Measurements from ENCODE around the gene DUSP8.

DUSP8 gene

GRCh38 chr11:1557904-1558774, 13.9 kb downstream of the DUSP8 start:
- H3K4me3 ChIP-seq = peak overlapping the region; percentile 32 to 41
- no peaks in the 10 kb centered on the region for H3K9me3 ChIP-seq
- no peaks in the 10 kb centered on the region for H3K27me3 ChIP-seq
- peak overlapping the region; percentile 92 to 94 for H3K27ac ChIP-seq
- intact Hi-C loops (cut with DNase I; ENCODE audit: low total_unique reads) = no loop called here
- TF ChIP-seq, protein P1, sequence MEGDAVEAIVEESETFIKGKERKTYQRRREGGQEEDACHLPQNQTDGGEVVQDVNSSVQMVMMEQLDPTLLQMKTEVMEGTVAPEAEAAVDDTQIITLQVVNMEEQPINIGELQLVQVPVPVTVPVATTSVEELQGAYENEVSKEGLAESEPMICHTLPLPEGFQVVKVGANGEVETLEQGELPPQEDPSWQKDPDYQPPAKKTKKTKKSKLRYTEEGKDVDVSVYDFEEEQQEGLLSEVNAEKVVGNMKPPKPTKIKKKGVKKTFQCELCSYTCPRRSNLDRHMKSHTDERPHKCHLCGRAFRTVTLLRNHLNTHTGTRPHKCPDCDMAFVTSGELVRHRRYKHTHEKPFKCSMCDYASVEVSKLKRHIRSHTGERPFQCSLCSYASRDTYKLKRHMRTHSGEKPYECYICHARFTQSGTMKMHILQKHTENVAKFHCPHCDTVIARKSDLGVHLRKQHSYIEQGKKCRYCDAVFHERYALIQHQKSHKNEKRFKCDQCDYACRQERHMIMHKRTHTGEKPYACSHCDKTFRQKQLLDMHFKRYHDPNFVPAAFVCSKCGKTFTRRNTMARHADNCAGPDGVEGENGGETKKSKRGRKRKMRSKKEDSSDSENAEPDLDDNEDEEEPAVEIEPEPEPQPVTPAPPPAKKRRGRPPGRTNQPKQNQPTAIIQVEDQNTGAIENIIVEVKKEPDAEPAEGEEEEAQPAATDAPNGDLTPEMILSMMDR (IDR thresholded peaks at IDR 0.05) = no peak
- peaks cover 12 to 50% (median 47%) of the 10 kb centered on the region in 3 donors for H3K36me3 ChIP-seq
- DNase-seq = peak; percentile 67 to 95
- peaks cover 5 to 67% (median 54%) of the 10 kb centered on the region in 4 donors for H3K4me1 ChIP-seq

GRCh38 chr11:1557051-1557884, 14.8 kb downstream of the DUSP8 start:
- H3K27ac ChIP-seq = peak overlapping the region; percentile 92 to 94
- intact Hi-C loops (cut with DNase I; ENCODE audit: low total_unique reads) = no loop called here
- peak overlapping the region; percentile 15 to 41 for H3K4me3 ChIP-seq
- peak in 1 of 2 donors; percentile 72 for DNase-seq
- H3K36me3 ChIP-seq = peaks cover 10 to 41% (median 39%) of the 10 kb centered on the region in 3 donors
- TF ChIP-seq, protein P1 (IDR thresholded peaks at IDR 0.05) = no peak
- no peaks in the 10 kb centered on the region for H3K9me3 ChIP-seq
- no peaks in the 10 kb centered on the region for H3K27me3 ChIP-seq
- H3K4me1 ChIP-seq = peaks cover 5 to 75% (median 62%) of the 10 kb centered on the region in 4 donors

DNA sequence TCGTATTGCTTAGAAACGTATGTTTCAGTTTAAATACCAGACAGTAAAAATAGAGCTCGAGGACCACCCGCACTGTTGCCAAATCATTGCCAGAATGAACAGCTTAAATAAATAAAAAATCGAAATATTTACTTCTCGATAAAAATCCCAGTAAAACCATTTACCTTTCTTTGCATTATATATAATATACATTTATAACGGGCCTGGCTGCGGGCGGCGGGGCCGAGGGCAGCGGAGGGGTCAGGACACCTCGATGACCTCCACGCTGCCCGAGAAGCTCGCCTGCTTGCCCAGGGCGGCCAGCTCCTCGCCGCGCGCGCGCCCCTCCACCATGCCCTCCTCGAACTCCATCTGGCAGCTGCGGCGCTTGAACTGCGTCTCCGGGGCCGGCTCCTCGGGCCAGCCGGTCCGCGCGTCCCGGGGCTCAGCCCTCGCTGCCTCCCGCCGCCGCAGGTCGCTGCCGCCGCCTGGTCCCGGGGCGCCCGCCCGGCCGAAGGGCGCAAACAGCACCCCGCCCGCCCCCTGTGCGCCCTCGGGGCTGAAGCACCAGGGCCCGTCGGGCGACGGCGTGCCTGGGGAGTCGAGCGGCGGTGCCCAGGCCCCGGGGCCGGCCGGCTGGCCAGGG, 15.7 kb downstream of the DUSP8 start:
- H3K4me3 ChIP-seq = no peak overlapping the region
- peak overlapping the region in 1 of 2 donors; percentile 50 for H3K27ac ChIP-seq
- H3K9me3 ChIP-seq = no peaks in the 10 kb centered on the region
- peaks cover 10 to 32% (median 31%) of the 10 kb centered on the region in 3 donors for H3K36me3 ChIP-seq
- H3K4me1 ChIP-seq = peaks cover 5 to 79% (median 65%) of the 10 kb centered on the region in 4 donors
- intact Hi-C loops (cut with DNase I; ENCODE audit: low total_unique reads) = no loop called here
- no peak for DNase-seq
- H3K27me3 ChIP-seq = no peaks in the 10 kb centered on the region
- TF ChIP-seq, protein P1 (IDR thresholded peaks at IDR 0.05) = no peak

DNA sequence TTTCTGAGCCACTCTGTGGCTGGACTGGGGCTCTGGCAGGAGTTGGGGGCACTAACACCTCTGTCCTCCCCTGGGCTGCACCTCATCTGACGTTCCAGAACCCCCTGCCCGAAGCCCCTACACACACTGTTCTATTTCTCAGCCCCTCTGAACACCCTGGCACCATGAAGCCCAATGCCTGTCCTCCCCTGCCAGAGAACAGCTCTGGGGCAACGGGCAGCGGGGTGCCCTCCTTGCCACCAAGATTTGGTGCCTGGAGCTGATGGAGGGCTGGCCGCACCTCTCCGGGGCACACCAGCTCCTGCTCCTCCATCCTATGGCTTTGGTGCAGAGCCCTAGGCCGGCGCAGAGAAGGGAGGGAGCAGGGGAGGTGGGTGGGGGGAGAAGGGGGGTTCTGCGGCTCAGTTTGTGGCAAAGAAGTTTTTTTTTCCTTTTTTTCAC, 16.3 kb downstream of the DUSP8 start:
- peak in 1 of 2 donors; percentile 13 for DNase-seq
- Histone ChIP-seq H3K9me3 (no peaks in the 10 kb centered on the region), H3K4me1 (peaks cover 5 to 77% (median 65%) of the 10 kb centered on the region in 4 donors), H3K4me3 (no peak overlapping the region), H3K36me3 (peaks cover 7 to 26% (median 24%) of the 10 kb centered on the region in 3 donors), H3K27me3 (no peaks in the 10 kb centered on the region), H3K27ac (peak overlapping the region in 1 of 2 donors; percentile 50)
- TF ChIP-seq, protein P1 (IDR thresholded peaks at IDR 0.05) = no peak
- intact Hi-C loops (cut with DNase I; ENCODE audit: low total_unique reads) = no loop called here

All from tibial artery (tissue), 4 donors.